Measurements from ENCODE around the gene SMARCA4.
"Not testable (repeated sequence)": the region's sequence is repeated elsewhere in the genome, so short reads cannot be mapped to it uniquely, and the experiment has no call there.

Gene SMARCA4

DNA sequence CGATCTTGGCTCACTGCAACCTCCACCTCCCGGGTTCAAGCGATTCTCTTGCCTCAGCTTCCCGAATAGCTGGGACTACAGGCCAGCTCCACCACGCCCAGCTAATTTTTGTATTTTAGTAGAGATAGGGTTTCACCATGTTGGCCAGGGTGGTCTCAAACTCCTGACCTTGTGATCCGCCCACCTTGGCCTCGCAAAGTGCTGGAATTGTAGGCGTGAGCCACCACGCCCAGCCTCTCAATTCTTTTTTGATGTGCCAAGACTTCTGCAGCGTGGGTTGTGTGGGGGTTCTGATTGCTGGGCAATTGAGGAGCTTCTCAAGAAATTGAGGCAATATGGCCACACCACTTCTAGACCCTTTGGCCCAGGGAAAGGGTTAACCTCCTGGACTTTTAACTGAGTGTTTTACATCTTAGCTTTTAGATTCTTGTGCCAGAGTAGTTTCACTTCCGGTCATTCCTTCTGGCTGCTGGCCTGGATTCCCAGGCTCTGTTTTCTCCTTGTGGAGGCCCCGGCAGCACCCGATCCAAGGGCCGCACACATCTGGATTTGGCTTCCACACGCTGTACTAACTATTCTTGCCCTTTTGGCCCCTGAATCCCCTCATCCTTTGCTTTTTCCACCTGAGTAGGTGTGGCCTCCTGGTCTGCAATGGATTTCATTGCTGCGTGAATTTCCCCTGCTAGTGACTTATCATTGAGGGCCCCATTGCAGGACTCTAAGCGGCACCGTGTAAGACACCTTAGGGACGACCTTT, 14.7 kb downstream of the SMARCA4 start:
- DNase-seq = peak in 1 of 56 donors; percentile 11

DNA sequence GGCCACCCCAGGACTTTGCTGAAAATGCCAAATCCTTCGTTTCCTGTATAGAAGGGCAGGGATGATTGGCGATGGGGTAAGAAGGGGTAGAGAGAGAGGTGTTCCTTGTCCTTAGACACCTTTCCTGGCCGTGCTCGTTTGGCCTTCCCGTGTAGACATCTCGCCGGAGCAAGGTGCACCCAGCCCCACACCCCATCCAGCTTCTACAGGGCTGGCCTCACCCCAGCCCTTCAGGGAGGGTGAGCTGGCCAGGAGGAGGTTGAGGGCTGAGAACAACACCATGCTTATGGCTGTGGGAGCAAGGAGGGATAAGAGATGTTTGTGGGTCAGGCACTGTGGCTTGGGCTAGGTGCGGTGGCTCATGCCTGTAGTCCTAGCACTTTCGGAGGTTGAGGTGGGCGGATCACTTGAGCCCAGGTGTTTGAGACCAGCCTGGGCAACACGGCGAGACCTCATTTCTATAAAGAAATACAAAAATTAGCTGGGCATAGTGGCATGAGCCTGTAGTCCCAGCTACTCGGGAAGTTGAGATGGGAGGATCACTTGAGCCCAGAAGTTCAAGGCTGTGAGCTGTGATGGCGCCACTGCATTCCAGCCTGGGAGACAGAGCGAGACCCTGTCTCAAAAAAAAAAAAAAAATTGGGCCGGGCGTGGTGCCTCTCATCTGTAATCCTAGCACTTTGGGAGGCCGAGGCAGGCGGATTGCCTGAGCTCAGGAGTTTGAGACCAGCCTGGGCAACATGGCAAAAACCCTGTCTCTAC, 15.5 kb downstream of the SMARCA4 start:
- DNase-seq = no peak

DNA sequence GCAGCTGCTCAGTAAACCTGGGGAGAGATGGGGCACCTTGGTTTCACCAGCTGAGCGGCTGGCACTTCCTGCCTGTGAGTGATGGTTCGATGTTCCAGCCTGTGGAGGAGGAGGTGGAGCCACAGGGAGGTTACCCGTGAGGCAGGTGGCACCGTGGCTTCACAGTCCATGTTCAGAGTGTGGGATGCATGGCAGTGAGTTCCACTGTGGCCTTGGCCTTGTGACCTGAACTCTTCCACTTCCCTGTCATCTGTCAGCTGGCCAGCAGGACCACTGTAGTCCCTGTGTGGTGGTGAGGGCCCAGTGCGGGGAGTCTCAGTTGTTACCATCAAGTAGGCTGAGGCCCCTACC, 16.9 kb downstream of the SMARCA4 start:
- no peak for DNase-seq

DNA sequence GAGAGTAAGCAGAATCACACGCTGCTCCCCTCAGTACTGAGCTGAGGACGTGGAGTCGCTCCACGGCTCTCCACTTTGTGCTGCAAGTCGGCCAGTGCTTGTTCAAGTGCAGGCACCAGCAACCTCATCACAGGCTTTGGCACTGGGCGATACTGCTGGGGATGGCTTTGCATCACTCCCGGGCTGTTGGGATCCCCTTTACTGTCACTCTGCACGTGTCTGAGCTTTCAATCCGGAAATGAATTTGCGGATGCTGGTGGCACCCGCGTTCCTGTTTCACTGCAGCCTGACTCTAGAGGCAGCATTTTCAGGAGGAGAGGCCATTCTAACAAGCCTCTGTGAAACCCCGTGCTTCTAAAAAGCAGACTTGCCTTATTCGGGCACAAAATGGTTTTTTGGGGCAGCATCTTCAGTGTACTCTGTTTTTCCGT, 19.1 kb downstream of the SMARCA4 start:
- DNase-seq = peak in 31 of 56 donors; percentile 1 to 50 (median 11)

DNA sequence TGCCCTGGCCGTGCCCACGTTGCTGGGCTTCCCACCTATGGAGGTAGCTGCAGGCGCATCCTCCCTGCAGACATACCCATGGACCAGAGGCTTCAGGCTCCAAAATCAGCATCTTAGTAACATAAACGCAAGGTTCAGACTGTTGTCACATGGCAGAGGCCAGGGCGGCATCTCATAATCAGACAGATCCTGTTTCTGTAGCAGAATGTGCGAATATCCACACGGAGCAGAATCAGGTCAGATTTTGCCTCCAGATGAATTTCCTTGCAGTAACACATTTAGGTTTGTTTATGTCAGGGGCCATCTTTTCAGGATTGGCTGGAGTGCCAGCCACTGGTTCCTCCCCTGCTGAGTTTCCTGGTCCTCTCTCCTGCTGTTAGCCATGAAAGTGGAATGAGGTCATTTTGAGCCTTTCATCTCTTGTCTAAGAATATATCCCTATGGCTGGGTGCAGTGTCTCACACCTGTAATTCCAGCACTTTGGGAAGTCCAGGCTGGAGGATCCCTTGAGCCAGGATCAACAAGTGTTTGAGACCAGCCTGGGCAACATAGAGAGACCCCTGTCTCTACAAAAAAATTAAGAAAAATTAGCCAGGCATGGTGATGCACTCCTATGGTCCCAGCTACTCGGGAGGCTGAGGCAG, 20.5 kb downstream of the SMARCA4 start:
- no peak for DNase-seq

DNA sequence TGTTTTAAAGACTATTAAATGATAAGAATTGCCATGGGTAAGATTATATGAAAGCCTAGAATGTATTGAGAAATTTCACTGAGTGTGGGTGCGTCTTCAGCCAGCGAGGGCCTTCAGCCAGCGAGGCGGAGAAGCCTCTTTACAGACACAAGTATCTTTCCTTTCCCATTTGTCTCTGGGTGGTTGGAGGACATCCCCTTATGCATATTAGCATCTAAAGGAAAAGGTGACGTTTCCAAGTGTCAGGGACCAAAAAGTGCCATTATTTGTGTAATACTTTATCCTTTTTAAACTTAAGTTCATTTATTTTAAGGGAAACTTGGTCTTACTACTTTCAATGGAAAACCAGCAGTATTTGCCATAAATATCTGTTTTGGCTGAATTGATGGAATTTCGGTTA, 22.2 kb downstream of the SMARCA4 start:
- no peak for DNase-seq

DNA sequence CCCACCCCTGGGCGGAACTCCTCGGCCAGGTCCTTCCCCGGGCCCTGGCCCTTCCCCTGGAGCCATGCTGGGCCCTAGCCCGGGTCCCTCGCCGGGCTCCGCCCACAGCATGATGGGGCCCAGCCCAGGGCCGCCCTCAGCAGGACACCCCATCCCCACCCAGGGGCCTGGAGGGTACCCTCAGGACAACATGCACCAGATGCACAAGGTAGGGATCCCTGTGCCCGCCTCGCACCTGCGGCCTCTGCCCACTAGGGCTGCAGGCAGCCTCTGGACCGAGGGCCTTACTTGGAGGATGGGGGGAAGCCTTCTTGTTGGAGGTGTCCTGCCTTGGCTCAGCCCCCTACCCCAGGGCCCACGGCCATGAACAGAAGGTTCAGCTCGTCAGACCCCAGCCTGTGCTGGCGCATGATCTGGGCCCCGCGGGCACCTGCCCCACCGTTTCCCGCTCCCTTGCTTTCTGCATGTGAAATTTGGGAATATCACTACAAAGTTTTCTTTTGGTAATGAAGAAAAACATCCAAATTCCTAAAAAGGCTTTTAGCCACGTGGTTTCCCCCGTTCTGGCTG, 23.4 kb downstream of the SMARCA4 start:
- no peak for DNase-seq

DNA sequence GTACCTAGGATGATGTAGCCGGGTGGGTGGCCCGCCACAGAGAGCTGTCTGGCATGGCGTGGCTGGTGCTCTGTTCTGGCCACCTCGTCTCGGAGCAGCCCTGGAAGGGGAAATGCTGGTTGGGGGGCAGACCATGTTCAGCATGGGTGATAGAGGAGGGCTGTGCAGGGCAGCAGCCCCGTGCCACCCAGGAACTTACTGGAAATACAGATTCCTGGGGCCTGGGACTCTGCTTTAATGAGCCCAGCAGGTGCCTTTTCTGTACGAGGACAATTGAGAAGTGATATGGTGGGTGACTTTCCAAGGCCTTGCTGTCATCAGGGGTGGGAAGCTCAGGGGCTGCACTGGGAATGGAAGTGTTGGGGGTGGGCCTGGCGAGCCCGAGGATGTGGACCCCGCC, 24.7 kb downstream of the SMARCA4 start:
- DNase-seq = no peak

DNA sequence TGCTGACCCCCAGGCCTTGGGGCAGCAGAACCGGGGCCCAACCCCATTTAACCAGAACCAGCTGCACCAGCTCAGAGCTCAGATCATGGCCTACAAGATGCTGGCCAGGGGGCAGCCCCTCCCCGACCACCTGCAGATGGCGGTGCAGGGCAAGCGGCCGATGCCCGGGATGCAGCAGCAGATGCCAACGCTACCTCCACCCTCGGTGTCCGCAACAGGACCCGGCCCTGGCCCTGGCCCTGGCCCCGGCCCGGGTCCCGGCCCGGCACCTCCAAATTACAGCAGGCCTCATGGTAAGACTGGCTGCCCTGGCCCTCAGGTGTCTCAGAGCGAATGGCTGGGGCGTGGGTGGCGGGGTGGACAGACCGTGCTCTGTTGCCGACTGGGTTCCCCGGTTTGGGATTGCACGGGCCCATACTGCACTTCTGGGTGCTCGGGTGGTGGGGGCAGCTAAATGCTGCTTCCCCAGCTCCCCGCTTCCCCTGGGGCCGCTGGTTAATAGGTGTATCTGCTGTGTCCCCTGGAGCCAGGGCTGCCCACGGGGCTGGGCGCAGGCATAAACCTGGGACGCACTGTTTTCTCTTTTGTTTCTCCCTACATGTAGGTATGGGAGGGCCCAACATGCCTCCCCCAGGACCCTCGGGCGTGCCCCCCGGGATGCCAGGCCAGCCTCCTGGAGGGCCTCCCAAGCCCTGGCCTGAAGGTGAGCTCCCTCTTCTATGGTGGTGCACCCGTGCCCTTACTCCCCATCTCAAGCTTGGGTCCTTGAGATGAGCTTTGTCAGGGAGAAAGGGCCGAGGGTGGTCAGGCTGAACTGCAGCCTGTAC, 25.7 kb downstream of the SMARCA4 start:
- DNase-seq = no peak

DNA sequence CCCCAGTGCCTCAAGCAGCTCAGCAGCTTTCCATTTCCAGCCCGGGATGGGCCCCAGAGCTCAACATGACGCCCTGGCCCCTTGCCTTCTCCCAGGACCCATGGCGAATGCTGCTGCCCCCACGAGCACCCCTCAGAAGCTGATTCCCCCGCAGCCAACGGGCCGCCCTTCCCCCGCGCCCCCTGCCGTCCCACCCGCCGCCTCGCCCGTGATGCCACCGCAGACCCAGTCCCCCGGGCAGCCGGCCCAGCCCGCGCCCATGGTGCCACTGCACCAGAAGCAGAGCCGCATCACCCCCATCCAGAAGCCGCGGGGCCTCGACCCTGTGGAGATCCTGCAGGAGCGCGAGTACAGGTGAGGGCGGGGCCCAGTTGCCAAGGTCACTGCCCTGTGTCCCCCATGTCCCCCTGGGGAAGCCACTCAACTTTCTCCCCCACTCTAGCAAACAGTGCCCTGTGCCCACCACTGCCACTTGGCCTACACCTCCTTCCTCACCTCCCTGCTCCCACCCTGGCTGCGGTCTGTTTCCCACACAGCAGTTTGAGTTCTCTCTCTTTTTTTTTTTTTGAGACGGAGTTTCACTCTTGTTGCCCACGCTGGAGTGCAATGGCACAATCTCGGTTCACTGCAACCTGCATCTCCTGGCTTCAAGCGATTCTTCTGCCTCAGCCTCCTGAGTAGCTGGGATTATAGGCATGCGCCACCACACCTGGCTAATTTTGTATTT, 26.9 kb downstream of the SMARCA4 start:
- no peak for DNase-seq

DNA sequence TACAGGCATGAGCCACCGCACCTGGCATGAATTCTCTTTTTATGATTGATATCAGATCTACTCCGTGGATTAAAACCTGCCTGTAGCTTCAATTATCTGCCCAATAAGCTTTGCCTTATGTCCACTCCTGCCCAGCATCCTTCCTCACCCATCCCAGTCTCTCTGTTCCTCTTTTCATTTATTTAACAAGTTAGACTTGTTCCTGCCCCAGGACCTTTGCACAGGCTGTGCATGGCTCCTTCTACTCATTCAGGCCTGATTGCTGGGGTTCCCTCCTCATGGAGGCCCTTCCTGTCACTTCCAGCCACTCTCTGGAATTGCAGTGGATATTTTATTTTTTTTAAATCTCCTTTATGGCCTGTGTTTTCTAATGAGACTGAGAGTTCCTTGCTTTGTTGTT, 27.6 kb downstream of the SMARCA4 start:
- DNase-seq = no peak

DNA sequence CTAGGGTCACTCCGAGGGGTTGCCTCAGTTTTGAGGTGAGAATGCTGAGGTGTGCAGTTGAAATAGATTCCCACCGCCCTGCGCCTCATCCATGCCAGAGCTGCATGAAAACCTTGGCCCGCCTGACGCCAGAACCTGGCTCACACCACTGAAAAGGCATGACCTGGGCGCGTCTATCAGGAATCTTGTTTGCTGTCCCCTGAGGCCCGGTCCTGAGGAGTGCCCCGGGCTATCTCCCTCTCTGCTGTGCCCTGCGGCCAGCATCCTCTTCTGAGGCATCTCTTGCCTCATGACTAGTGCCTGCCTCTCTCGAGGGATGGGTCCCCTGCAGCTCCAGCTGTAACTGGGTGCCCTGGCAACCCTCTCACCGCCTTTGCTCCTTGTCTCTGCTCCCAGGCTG, 28.1 kb downstream of the SMARCA4 start:
- no peak for DNase-seq

DNA sequence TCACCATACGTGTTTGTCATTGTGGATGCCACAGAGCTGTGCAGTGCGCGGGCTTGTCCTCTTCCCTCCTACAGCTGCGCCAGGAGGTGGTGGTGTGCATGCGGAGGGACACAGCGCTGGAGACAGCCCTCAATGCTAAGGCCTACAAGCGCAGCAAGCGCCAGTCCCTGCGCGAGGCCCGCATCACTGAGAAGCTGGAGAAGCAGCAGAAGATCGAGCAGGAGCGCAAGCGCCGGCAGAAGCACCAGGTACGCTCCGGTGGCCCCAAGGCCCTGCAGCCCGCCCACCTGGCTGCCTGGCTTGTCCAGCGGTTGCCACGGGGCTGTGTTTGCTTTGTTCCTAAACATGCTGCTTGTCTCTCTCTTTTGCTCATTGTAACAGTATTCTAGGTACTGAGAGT, 30.2 kb downstream of the SMARCA4 start:
- DNase-seq = no peak

DNA sequence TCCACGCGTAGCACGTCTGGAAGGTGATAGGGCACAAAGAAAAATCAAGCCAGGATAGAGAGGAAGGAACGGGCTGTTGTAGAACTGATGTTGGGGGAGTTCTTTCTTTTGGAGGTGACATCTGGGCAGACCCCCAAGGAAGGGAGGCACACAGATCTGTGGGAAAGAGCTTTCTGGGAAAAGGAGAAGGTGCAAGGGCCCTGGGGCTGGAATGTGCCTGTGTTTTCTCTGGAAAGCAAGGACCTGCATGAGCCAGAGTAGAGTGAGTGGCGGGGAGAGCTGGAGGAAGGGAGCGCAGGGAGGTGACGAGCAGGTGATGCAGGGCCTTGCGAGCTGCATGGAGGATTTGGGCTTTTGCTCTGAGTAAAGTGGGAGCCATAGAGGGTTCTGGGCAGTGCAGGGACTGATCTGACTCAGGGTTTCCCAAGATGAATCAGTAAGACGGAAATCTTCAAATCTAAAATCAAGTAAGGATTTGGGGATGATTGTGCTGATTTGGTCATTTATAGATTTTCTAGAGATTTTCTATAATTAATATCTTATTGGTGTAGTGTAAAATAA, 30.8 kb downstream of the SMARCA4 start:
- no peak for DNase-seq

DNA sequence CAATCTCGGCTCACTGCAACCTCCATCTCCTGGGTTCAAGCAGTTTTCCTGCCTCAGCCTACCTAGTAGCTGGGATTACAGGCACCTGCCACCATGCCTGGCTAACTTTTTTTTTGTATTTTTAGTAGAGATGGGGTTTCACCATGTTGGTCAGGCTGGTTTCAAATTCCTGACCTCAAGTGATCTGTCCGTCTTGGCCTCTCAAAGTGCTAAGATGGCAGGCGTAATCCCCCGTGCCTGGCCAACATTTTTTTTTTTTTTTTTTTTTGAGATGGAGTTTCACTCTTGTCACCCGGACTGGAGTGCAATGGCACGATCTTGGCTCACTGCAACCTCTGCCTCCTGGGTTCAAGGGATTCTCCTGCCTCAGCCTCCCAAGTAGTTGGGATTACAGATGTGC, 31.3 kb downstream of the SMARCA4 start:
- not testable (repeated sequence) for DNase-seq

DNA sequence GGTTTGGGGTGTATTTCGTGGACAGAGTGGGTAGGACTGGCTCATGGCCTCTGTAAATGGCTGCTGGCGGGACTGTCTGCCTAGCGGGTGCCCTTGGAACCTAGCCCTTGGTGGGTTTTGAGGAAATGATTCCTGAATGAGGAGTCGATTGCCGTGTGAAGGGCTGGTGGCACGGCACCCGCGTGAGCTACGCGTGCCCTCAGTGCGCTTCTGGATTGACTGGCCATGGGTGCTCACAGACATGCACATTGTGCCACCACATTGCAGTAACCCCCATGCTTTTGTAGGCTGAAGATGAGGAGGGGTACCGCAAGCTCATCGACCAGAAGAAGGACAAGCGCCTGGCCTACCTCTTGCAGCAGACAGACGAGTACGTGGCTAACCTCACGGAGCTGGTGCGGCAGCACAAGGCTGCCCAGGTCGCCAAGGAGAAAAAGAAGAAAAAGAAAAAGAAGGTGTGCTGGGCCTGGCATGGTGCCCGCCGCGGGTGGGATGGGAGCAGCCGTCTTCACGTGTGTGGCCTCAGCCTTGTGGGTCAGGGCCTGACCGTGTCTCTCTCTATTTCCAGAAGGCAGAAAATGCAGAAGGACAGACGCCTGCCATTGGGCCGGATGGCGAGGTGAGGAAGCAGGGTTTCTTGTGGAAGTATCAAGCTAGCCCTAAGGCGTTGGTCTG, 35.2 kb downstream of the SMARCA4 start:
- DNase-seq = no peak

DNA sequence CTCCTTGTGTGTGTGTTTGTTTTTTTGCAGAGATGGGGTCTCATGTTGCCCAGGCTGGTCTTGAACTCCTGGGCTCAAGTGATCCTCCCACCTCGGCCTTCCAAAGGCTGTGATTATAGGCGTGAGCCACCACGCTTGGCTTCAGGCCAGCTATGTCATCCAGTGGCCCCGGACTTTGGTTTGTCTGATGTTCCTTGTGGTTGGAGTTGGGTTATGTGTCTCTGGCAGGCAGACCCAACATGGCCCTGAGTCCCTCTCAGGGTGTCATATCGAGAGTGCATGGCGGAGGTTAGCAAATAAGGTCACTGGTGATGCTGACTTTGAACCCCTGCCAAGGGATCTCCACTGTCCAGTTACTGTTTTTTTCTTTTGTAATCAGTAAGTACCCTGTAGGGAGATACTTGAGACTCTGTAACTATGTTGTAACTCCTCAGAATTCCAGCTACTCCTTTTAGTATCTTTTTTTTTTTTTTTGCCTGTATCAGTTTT, 37.3 kb downstream of the SMARCA4 start:
- DNase-seq = no peak

DNA sequence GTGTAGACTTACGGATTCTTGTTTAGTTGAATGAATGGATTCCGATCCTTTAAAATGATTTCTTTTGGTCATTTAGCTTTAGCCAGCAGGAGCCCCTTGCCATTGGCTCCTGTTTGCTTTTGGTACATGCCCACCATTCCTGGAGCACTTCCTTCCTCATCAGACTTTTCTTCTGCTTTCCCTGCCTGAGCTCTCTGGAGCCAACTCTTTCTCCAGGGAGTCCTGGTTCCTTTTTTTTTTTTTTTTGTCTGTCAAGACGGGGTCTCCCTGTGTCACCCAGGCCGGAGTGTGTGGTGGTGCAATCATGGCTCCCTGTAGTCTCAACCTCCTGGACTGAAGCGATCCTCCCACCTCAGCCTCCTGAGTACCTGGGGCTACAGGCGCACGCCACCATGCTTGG, 37.8 kb downstream of the SMARCA4 start:
- DNase-seq = no peak

DNA sequence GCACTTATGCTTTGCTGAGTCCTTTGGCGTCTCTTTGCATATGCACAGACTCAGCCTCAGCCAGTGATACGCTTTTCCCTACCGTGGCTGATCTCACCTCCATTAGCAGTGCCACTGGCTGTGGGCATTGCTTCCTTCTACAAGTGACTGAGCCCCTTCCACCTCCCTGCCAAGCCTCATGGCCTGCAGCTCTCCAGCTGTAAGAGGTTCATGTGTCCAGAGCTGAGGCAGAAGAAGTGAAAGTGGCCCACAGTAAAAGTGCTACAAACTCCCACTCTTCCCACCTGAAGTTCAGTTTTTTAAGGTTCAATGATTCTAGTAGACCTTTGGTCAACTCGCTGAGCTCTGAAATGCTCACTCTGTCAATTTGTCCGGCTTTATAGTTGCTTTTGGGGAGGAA, 44.7 kb downstream of the SMARCA4 start:
- peak in 1 of 56 donors; percentile 16 for DNase-seq

Data from amygdala (tissue), 56 donors.